ENCODE data around the gene MUTYH.
"Not testable (repeated sequence)": the region's sequence is repeated elsewhere in the genome, so short reads cannot be mapped to it uniquely, and the experiment has no call there.

Gene MUTYH

GRCh38 chr1:45339789-45340558 lies at the start of gene MUTYH, which contains the start of gene TOE1:
Gene MUTYH, minus strand, starts transcription at chr1:45340440. Its CDS starts 5,935 bp downstream, at chr1:45334505.
Gene TOE1, plus strand, starts transcription at chr1:45340170. Its CDS starts 83 bp downstream, at chr1:45340253.
- peak; percentile 90 for DNase-seq

- no peak for DNase-seq
Observed at GRCh38 chr1:45386219-45386618, 46.0 kb upstream of the MUTYH start.

- DNase-seq, result no peak
Observed at GRCh38 chr1:45385302-45385701, 45.1 kb upstream of the MUTYH start.

GRCh38 chr1:45384213-45384612 lies 44.0 kb upstream of the MUTYH start:
- DNase-seq, result not testable (repeated sequence)

- no peak for DNase-seq
Observed at GRCh38 chr1:45383191-45383590, 43.0 kb upstream of the MUTYH start.

- no peak for DNase-seq
Observed at GRCh38 chr1:45381243-45381642, 41.0 kb upstream of the MUTYH start.

- no peak for DNase-seq
Observed at GRCh38 chr1:45380730-45381129, 40.5 kb upstream of the MUTYH start.

- DNase-seq, result no peak
Observed at GRCh38 chr1:45380125-45380524, 39.9 kb upstream of the MUTYH start.

- DNase-seq, result no peak
Observed at GRCh38 chr1:45379524-45379923, 39.3 kb upstream of the MUTYH start.

- no peak for DNase-seq
Observed at GRCh38 chr1:45378184-45378583, 37.9 kb upstream of the MUTYH start.

GRCh38 chr1:45375104-45376090 lies 35.2 kb upstream of the MUTYH start:
- DNase-seq, result no peak

- DNase-seq, result no peak
Observed at GRCh38 chr1:45373573-45373972, 33.3 kb upstream of the MUTYH start.

GRCh38 chr1:45370575-45370974 lies 30.3 kb upstream of the MUTYH start:
- no peak for DNase-seq

GRCh38 chr1:45365051-45365450 lies 24.8 kb upstream of the MUTYH start:
- DNase-seq, result no peak

- DNase-seq, result no peak
Observed at GRCh38 chr1:45364294-45364693, 24.1 kb upstream of the MUTYH start.

GRCh38 chr1:45360981-45361380 lies 20.7 kb upstream of the MUTYH start:
- not testable (repeated sequence) for DNase-seq

GRCh38 chr1:45359882-45360513 lies 19.8 kb upstream of the MUTYH start:
- peak; percentile 37 for DNase-seq

- DNase-seq, result no peak
Observed at GRCh38 chr1:45356186-45356585, 15.9 kb upstream of the MUTYH start.

GRCh38 chr1:45355683-45356082 lies 15.4 kb upstream of the MUTYH start:
- no peak for DNase-seq

GRCh38 chr1:45354838-45355237 lies 14.6 kb upstream of the MUTYH start:
- DNase-seq, result no peak

- no peak for DNase-seq
Observed at GRCh38 chr1:45353685-45354084, 13.4 kb upstream of the MUTYH start.

- no peak for DNase-seq
Observed at GRCh38 chr1:45351508-45351907, 11.3 kb upstream of the MUTYH start.

Measured in CD4-positive, alpha-beta T cell treated with Interferon gamma for 1 hour (primary cell).